ENCODE results near the gene DCPS. TPM values are rescaled to one million over a fixed set of nuclear protein-coding genes. Genes with fewer than 3 reads are reported as not detected.

DCPS gene
- total RNA-seq, 1 experiment from 2014 or later = 34.8 TPM

GRCh38 chr11:126390272-126390867 is 86.5 kb downstream of the DCPS start:
- TF ChIP-seq, protein P1, sequence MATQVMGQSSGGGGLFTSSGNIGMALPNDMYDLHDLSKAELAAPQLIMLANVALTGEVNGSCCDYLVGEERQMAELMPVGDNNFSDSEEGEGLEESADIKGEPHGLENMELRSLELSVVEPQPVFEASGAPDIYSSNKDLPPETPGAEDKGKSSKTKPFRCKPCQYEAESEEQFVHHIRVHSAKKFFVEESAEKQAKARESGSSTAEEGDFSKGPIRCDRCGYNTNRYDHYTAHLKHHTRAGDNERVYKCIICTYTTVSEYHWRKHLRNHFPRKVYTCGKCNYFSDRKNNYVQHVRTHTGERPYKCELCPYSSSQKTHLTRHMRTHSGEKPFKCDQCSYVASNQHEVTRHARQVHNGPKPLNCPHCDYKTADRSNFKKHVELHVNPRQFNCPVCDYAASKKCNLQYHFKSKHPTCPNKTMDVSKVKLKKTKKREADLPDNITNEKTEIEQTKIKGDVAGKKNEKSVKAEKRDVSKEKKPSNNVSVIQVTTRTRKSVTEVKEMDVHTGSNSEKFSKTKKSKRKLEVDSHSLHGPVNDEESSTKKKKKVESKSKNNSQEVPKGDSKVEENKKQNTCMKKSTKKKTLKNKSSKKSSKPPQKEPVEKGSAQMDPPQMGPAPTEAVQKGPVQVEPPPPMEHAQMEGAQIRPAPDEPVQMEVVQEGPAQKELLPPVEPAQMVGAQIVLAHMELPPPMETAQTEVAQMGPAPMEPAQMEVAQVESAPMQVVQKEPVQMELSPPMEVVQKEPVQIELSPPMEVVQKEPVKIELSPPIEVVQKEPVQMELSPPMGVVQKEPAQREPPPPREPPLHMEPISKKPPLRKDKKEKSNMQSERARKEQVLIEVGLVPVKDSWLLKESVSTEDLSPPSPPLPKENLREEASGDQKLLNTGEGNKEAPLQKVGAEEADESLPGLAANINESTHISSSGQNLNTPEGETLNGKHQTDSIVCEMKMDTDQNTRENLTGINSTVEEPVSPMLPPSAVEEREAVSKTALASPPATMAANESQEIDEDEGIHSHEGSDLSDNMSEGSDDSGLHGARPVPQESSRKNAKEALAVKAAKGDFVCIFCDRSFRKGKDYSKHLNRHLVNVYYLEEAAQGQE (IDR thresholded peaks at IDR 0.05; ENCODE audit: insufficient read depth in 1 of 2, low read depth in 2 of 2, low read length in 1 of 2) = no peak
- TF ChIP-seq POLR2AphosphoS5 (IDR thresholded peaks at IDR 0.05; ENCODE audit: low read depth, low read length) (no peak), TCF7L2 (IDR thresholded peaks at IDR 0.05; ENCODE audit: low read depth, low read length) (no peak), SIN3A (IDR thresholded peaks at IDR 0.05; ENCODE audit: borderline replicate concordance, insufficient read depth, low read depth, low read length) (no peak)
- TF ChIP-seq, protein P2, sequence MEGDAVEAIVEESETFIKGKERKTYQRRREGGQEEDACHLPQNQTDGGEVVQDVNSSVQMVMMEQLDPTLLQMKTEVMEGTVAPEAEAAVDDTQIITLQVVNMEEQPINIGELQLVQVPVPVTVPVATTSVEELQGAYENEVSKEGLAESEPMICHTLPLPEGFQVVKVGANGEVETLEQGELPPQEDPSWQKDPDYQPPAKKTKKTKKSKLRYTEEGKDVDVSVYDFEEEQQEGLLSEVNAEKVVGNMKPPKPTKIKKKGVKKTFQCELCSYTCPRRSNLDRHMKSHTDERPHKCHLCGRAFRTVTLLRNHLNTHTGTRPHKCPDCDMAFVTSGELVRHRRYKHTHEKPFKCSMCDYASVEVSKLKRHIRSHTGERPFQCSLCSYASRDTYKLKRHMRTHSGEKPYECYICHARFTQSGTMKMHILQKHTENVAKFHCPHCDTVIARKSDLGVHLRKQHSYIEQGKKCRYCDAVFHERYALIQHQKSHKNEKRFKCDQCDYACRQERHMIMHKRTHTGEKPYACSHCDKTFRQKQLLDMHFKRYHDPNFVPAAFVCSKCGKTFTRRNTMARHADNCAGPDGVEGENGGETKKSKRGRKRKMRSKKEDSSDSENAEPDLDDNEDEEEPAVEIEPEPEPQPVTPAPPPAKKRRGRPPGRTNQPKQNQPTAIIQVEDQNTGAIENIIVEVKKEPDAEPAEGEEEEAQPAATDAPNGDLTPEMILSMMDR (IDR thresholded peaks at IDR 0.05) = no peak

GRCh38 chr11:126391286-126391954 is 87.6 kb downstream of the DCPS start:
- in situ Hi-C loops (cut with HindIII; ENCODE audit: low pct_unique_long_range_greater_than_20kb, low sequenced_read_pairs) (no loop called here), intact Hi-C loops (cut with micrococcal nuclease; ENCODE audit: unreplicated experiment) (no loop called here)
- Histone ChIP-seq H3K9me3 (ENCODE audit: control insufficient read depth, insufficient read depth, low read depth, low read length) (no peaks in the 10 kb centered on the region), H3K4me3 (ENCODE audit: low read depth in 2 of 2, low read length in 2 of 2) (no peak overlapping the region), H3K36me3 (ENCODE audit: control insufficient read depth, insufficient read depth, low read length) (no peaks in the 10 kb centered on the region), H3K27me3 (ENCODE audit: control insufficient read depth, insufficient read depth, low read length) (no peaks in the 10 kb centered on the region), H3K27ac (ENCODE audit: low read length) (no peak overlapping the region), H3K4me1 (ENCODE audit: control insufficient read depth, insufficient read depth, low read length) (peaks cover 10% of the 10 kb centered on the region)
- ATAC-seq (no peak), DNase-seq (ENCODE audit: low read depth, low spot score) (no peak)
- TF ChIP-seq TCF7L2 (IDR thresholded peaks at IDR 0.05; ENCODE audit: low read depth, low read length) = no peak
- TF ChIP-seq, protein P1 (IDR thresholded peaks at IDR 0.05; ENCODE audit: insufficient read depth in 1 of 2, low read depth in 2 of 2, low read length in 1 of 2) = no peak
- TF ChIP-seq, protein P2 (IDR thresholded peaks at IDR 0.05) = no peak
- TF ChIP-seq POLR2AphosphoS5 (IDR thresholded peaks at IDR 0.05; ENCODE audit: low read depth, low read length) = no peak
- no peak for TF ChIP-seq SIN3A (IDR thresholded peaks at IDR 0.05; ENCODE audit: borderline replicate concordance, insufficient read depth, low read depth, low read length)
- BruUV-seq (replicated peaks) = no TSS peak
- ChIA-PET POLR2A (no interaction called here), CTCF (no interaction called here)

More at GRCh38 chr11:126390272-126390867, 86.5 kb downstream of the DCPS start:
- ChIA-PET CTCF (no interaction called here), POLR2A (interaction anchor here (0.7 kb wide), 1 partner anchor 37 kb away, joined by 6 read pairs; no protein-coding TSS in a partner anchor)
- Histone ChIP-seq H3K9me3 (ENCODE audit: control insufficient read depth, insufficient read depth, low read depth, low read length) (no peaks in the 10 kb centered on the region), H3K4me1 (ENCODE audit: control insufficient read depth, insufficient read depth, low read length) (peaks cover 18% of the 10 kb centered on the region), H3K27ac (ENCODE audit: low read length) (no peak overlapping the region), H3K36me3 (ENCODE audit: control insufficient read depth, insufficient read depth, low read length) (no peaks in the 10 kb centered on the region), H3K4me3 (ENCODE audit: low read depth in 2 of 2, low read length in 2 of 2) (no peak overlapping the region), H3K27me3 (ENCODE audit: control insufficient read depth, insufficient read depth, low read length) (no peaks in the 10 kb centered on the region)
- BruUV-seq (replicated peaks) = no TSS peak
- no peak for DNase-seq (ENCODE audit: low read depth, low spot score)
- ATAC-seq = no peak
- in situ Hi-C loops (cut with HindIII; ENCODE audit: low pct_unique_long_range_greater_than_20kb, low sequenced_read_pairs) (no loop called here), intact Hi-C loops (cut with micrococcal nuclease; ENCODE audit: unreplicated experiment) (no loop called here)
